B cell (primary cell): Measurements from ENCODE around the gene LGR5. TPM values are rescaled to one million over a fixed set of nuclear protein-coding genes. Genes with fewer than 3 reads are reported as not detected.

ENCODE experiments used
- ATAC-seq: fragments of 200-7000 bp; cut with Tn5 transposase; one replicate; pipeline ENCODE4 v1.10.0; 2021; ENCODE audit warnings: low read depth, mild to moderate bottlenecking, moderate number of reproducible peaks, moderate library complexity
- CTCF ChIA-PET: fragments of 350-600 bp; sonication (Branson Sonifier 250); formaldehyde crosslinking; loops from one replicate; lab custom pipeline; 2021; ENCODE audit warnings: antibody characterized with exemption, inconsistent platforms; lab: Charles Lee
- POLR2A ChIA-PET: fragments of 350-600 bp; sonication (Branson Sonifier 250); formaldehyde crosslinking; loops from one replicate; lab custom pipeline; 2021; ENCODE audit warnings: antibody characterized with exemption; lab: Charles Lee
- DNase-seq: peaks from one replicate; pipeline ENCODE4 v3.0.0; 2013
- H2AFZ ChIP-seq: 2 replicates; pipeline ENCODE4 v1.6.1; 2012; ENCODE audit warnings: mild to moderate bottlenecking, low read depth, low read length; ENCODE audit not compliant: insufficient read depth, poor library complexity, severe bottlenecking
- H3K27ac ChIP-seq, 2 donors: 1 replicate in 1 of 2; 2 replicates in 1 of 2; pipeline ENCODE4 v1.5.1; 2012 to 2013; ENCODE audit warnings: low read length in 2 of 2, mild to moderate bottlenecking in 2 of 2, moderate library complexity in 1 of 2
- H3K27me3 ChIP-seq, 4 experiments: fragments of 200-600 bp in 1 of 4; sonication (generic) in 1 of 4; replicated peaks in 1 of 4; 1 replicate in 2 of 4; 2 replicates in 2 of 4; pipeline versions ENCODE4 v1.6.1 to v1.7.0; 2013 to 2016; ENCODE audit warnings: low read length in 3 of 4, mild to moderate bottlenecking in 2 of 4, mixed read lengths in 1 of 4, moderate library complexity in 1 of 4; ENCODE audit not compliant: insufficient read depth in 4 of 4, control insufficient read depth in 3 of 4; ENCODE audit errors: control extremely low read depth in 1 of 4
- H3K36me3 ChIP-seq, 2 experiments: replicated peaks in 1 of 2; 1 replicate in 1 of 2; 2 replicates in 1 of 2; pipeline versions ENCODE4 v1.6.1 to v1.7.1; 2013; ENCODE audit warnings: low read length in 1 of 2; ENCODE audit not compliant: insufficient read depth in 2 of 2, control insufficient read depth in 1 of 2; ENCODE audit errors: control extremely low read depth in 1 of 2, extremely low read depth in 1 of 2
- H3K4me1 ChIP-seq, 2 donors: fragments of 200-600 bp in 1 of 2; sonication (generic) in 1 of 2; 1 replicate in 1 of 2; 2 replicates in 1 of 2; pipeline versions ENCODE4 v1.5.1 to v1.6.1; 2013 to 2017; ENCODE audit warnings: low read length in 2 of 2; ENCODE audit not compliant: control insufficient read depth in 2 of 2, insufficient read depth in 2 of 2
- H3K4me2 ChIP-seq: replicated peaks from 2 replicates; pipeline ENCODE3; 2012; ENCODE audit warnings: mild to moderate bottlenecking, low read depth, low read length; ENCODE audit not compliant: poor library complexity, severe bottlenecking
- H3K4me3 ChIP-seq, 5 experiments: fragments of 200-600 bp in 1 of 5; sonication (generic) in 1 of 5; 1 replicate in 3 of 5; 2 replicates in 2 of 5; pipeline versions ENCODE4 v1.5.1 to v1.7.0; 2011 to 2016; ENCODE audit warnings: low read length in 4 of 5, mild to moderate bottlenecking in 4 of 5, low read depth in 2 of 5, control low read depth in 1 of 5, moderate library complexity in 1 of 5; ENCODE audit not compliant: insufficient read depth in 1 of 5; ENCODE audit errors: control extremely low read depth in 1 of 5, extremely low read depth in 1 of 5
- H3K79me2 ChIP-seq: fragments of 200-600 bp; sonication (generic); one replicate; pipeline ENCODE4 v1.6.0; 2016; ENCODE audit warnings: low read length; ENCODE audit not compliant: control insufficient read depth, insufficient read depth
- H3K9ac ChIP-seq: fragments of 200-600 bp; sonication (generic); 2 replicates; pipeline ENCODE4 v1.6.1; 2017; ENCODE audit warnings: mild to moderate bottlenecking, low read length, moderate library complexity
- H3K9me3 ChIP-seq, 3 donors: one replicate each; pipeline versions ENCODE4 v1.6.1 to v1.7.1; 2013; ENCODE audit warnings: low read length in 2 of 3; ENCODE audit not compliant: control insufficient read depth in 2 of 3, insufficient read depth in 1 of 3; ENCODE audit errors: control extremely low read depth in 1 of 3
- H4K20me1 ChIP-seq: 2 replicates; pipeline ENCODE4 v1.6.0; 2012; ENCODE audit warnings: mild to moderate bottlenecking, low read length; ENCODE audit not compliant: insufficient read depth, control insufficient read depth, poor library complexity, severe bottlenecking
- H3K27ac Mint-ChIP-seq: one replicate; pipeline ENCODE4 v1.8.0; 2021; ENCODE audit warnings: mixed read lengths
- H3K27me3 Mint-ChIP-seq: one replicate; pipeline ENCODE4 v1.8.0; 2021; ENCODE audit warnings: mixed read lengths
- H3K4me1 Mint-ChIP-seq: one replicate; pipeline ENCODE4 v1.8.0; 2021; ENCODE audit warnings: mixed read lengths
- H3K4me3 Mint-ChIP-seq: one replicate; pipeline ENCODE4 v1.8.0; 2021; ENCODE audit warnings: mixed read lengths
- H3K9me3 Mint-ChIP-seq: one replicate; pipeline ENCODE4 v1.8.0; 2022; ENCODE audit warnings: mixed read lengths; ENCODE audit not compliant: insufficient read depth
- EZH2 ChIP-seq: IDR thresholded peaks from 2 replicates; pipeline ENCODE4 v1.6.1; 2012; ENCODE audit warnings: borderline replicate concordance, low read depth, mild to moderate bottlenecking, moderate library complexity, low read length; ENCODE audit not compliant: insufficient read depth, poor library complexity, severe bottlenecking
- WGBS: methylation state at CpG from one replicate; pipeline ENCODE4 v1.1.5; 2013; ENCODE audit warnings: missing lambda C conversion rate; ENCODE audit not compliant: insufficient coverage; 5-methylcytosine and 5-hydroxymethylcytosine counted together
- intact Hi-C: fragments of 100-400 bp; cut with micrococcal nuclease; formaldehyde crosslinking; loops from one replicate; pipeline ENCODE4 v1.10.0; 2022
- polyA plus RNA-seq: library from polyadenylated mRNA; depleted of rRNA; stranded (reverse); fragments of >200 nt; gene quantifications from 2 replicates; pipeline ENCODE4 v1.2.3, GENCODE V29; 2012
- total RNA-seq, 2 donors: library from RNA; stranded (reverse); fragments of 120-200 nt in 1 of 2; gene quantifications; 1 replicate in 1 of 2; 2 replicates in 1 of 2; pipeline versions ENCODE4 v1.2.3 to v1.2.4, GENCODE V29; 2013 to 2022
- TF ChIP-seq, protein P1 (sequence below): fragments of 200-600 bp; IDR thresholded peaks from one replicate; pipeline ENCODE4 v1.8.0; 2022; ENCODE audit warnings: antibody characterized with exemption, mild to moderate bottlenecking

Gene LGR5
- total and polyA plus RNA-seq, 2 donors (not counting 1 experiment from before 2014, with no cell fraction given): 0.06 TPM; not detected in 1

DNA sequence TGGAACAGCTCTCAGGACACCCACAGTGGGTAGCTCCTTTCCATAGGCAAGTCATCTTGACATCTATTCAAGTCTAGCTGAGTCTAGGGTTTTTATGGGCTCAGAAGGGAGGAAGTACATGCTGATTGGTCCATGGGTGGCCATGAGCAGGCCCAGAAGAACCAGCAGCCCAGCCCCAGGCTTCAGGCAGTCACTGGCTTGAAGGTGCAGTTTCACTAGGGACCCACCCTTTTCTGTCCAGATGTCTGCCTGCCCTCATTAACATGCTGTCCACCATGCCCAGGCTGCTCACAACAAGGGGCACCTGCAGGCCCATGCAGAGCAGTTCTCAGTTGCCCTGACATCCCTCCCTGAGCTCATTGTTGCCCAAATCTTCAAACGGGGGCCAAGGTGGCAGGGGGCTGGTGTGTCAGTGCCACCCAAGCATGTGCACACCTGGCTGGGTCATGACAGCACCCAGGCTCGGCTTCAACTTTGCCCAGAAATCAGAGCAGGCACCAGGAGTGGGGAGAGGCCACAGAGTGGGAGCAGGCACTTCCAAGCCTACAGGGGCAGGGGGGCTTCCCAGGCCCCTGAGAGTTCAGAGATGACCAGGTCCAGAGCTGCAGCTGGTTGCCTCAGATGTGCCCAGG, 18.7 kb upstream of the LGR5 start:
- Mint-ChIP-seq H3K27ac (no peak overlapping the region), H3K9me3 (no peaks in the 10 kb centered on the region), H3K4me3 (no peak overlapping the region), H3K27me3 (peaks cover 12% of the 10 kb centered on the region), H3K4me1 (no peaks in the 10 kb centered on the region)
- no peak for TF ChIP-seq EZH2
- TF ChIP-seq, protein P1, sequence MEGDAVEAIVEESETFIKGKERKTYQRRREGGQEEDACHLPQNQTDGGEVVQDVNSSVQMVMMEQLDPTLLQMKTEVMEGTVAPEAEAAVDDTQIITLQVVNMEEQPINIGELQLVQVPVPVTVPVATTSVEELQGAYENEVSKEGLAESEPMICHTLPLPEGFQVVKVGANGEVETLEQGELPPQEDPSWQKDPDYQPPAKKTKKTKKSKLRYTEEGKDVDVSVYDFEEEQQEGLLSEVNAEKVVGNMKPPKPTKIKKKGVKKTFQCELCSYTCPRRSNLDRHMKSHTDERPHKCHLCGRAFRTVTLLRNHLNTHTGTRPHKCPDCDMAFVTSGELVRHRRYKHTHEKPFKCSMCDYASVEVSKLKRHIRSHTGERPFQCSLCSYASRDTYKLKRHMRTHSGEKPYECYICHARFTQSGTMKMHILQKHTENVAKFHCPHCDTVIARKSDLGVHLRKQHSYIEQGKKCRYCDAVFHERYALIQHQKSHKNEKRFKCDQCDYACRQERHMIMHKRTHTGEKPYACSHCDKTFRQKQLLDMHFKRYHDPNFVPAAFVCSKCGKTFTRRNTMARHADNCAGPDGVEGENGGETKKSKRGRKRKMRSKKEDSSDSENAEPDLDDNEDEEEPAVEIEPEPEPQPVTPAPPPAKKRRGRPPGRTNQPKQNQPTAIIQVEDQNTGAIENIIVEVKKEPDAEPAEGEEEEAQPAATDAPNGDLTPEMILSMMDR: no peak
- no peaks in the 10 kb centered on the region for H3K79me2 ChIP-seq
- H4K20me1 ChIP-seq: no peaks in the 10 kb centered on the region
- no peak overlapping the region for H3K4me3 ChIP-seq
- POLR2A ChIA-PET: no interaction called here
- no peak overlapping the region for H3K9ac ChIP-seq
- intact Hi-C loops: no loop called here
- H3K27me3 ChIP-seq: no peaks in the 10 kb centered on the region
- H3K4me1 ChIP-seq: no peaks in the 10 kb centered on the region
- 88% methylated on average over 2 of the region's 2 CpGs for WGBS
- H3K4me2 ChIP-seq: no peak overlapping the region
- CTCF ChIA-PET: interaction anchor here (1.7 kb wide), 1 partner anchor 326 kb away, joined by 5 read pairs; no protein-coding TSS in a partner anchor
- ATAC-seq (no peak), DNase-seq (no peak)
- H2AFZ ChIP-seq: no peak overlapping the region
- H3K27ac ChIP-seq: no peak overlapping the region
- peaks cover 0 to 16% (median 5%) of the 10 kb centered on the region in 3 donors for H3K9me3 ChIP-seq
- no peaks in the 10 kb centered on the region for H3K36me3 ChIP-seq

DNA sequence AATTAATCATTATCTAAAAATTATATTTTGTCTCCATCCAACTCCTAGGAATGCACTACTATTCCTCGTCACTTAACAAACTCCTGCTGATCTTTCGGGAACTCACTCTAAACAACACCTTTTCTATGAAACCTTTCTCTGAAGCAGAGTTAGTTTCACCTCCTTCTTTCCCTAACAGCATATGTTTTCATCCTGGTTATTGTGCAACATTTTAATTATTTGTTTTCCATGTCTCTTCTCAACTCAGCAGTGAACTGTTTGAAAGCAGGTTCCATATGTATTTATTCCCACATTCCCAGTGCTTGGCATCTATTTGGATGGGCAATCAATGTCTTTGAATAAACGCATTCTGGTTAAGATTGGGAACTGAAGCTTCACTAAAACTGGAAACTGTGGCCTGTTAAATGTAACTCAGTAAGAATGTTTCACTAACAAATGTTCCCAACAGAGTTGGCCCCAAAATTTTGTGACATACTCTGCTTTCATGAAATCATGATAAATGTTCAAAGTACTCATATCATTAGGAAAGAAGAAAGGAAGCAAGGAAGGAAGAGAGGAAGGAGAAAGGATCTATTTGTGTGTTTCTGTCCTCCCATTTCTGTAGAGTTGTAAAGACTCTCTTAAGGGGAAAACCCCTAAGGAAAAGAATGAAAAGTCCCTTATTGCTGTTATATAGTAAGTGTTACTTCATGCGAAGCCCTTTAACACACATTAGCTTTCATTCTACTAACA, 13.9 kb upstream of the LGR5 start:
- Histone ChIP-seq H3K27me3 (peaks cover 0 to 6% (median 2%) of the 10 kb centered on the region in 4 experiments), H3K9me3 (peaks cover 0 to 7% (median 0%) of the 10 kb centered on the region in 3 donors), H3K9ac (no peak overlapping the region), H3K27ac (no peak overlapping the region), H3K4me2 (no peak overlapping the region), H3K79me2 (no peaks in the 10 kb centered on the region), H2AFZ (no peak overlapping the region), H3K36me3 (no peaks in the 10 kb centered on the region), H3K4me3 (no peak overlapping the region), H4K20me1 (no peaks in the 10 kb centered on the region), H3K4me1 (no peaks in the 10 kb centered on the region)
- ATAC-seq: no peak
- CTCF ChIA-PET: no interaction called here
- no peak overlapping the region for H3K4me3 Mint-ChIP-seq
- POLR2A ChIA-PET: no interaction called here
- peaks cover 29% of the 10 kb centered on the region for H3K27me3 Mint-ChIP-seq
- no peak for DNase-seq
- TF ChIP-seq, protein P1: no peak
- H3K27ac Mint-ChIP-seq: no peak overlapping the region
- intact Hi-C loops: no loop called here
- no peaks in the 10 kb centered on the region for H3K4me1 Mint-ChIP-seq
- no peaks in the 10 kb centered on the region for H3K9me3 Mint-ChIP-seq
- 89% methylated on average over 3 of the region's 4 CpGs for WGBS
